Hematopoietic multipotent progenitor cell (in vitro differentiated cells): ENCODE measurements around the gene BDKRB1. TPM values are rescaled to one million over a fixed set of nuclear protein-coding genes. Genes with fewer than 3 reads are reported as not detected.

ENCODE experiments used
- small RNA-seq: library from RNA; depleted of rRNA; stranded (forward); fragments of <200 nt; gene quantifications from one replicate; pipeline ENCODE3, GENCODE V24; 2012
- total RNA-seq: library from RNA; depleted of rRNA; stranded (reverse); fragments of >200 nt; gene quantifications from one replicate; pipeline ENCODE4 v1.2.3, GENCODE V29; 2012

BDKRB1 gene
- total RNA-seq, 1 donor, result not detected

Small RNA genes within 50 kb of the gene (small RNA-seq; reads per million reads assigned to genes)
- not detected for gene CKS1BP1

Other genes starting within 250 kb of the BDKRB1 start
- gene C14orf132, start 216.8 kb upstream of the BDKRB1 start, total RNA-seq, result under 0.01 TPM
- gene BDKRB2, start 51.4 kb upstream of the BDKRB1 start, total RNA-seq, result under 0.01 TPM
- 16.2 TPM for gene ATG2B, start 107.1 kb downstream of the BDKRB1 start, total RNA-seq
- 8.6 TPM for gene GSKIP, start 107.3 kb downstream of the BDKRB1 start, total RNA-seq
- 1.3 TPM for gene AK7, start 135.9 kb downstream of the BDKRB1 start, total RNA-seq
- 74.6 TPM for gene PAPOLA, start 246.2 kb downstream of the BDKRB1 start, total RNA-seq